Body of pancreas (tissue), 4 donors: ENCODE data around the gene TYW1.
"Not testable (repeated sequence)": the region's sequence is repeated elsewhere in the genome, so short reads cannot be mapped to it uniquely, and the experiment has no call there.

Experiments
- POLR2A ChIP-seq, 3 donors: fragments of 450-650 bp; IDR thresholded peaks; one replicate each; pipeline ENCODE4 v1.6.1; 2016; ENCODE audit warnings: antibody characterized with exemption in 3 of 3, mild to moderate bottlenecking in 2 of 3
- TF ChIP-seq, protein P1 (sequence below), 7 experiments: fragments of 450-650 bp in 4 of 7; fragments of 200-600 bp in 3 of 7; sonication (generic) in 3 of 7; IDR thresholded peaks; one replicate each; pipeline ENCODE4 v1.5.1; 2016 to 2019; ENCODE audit warnings: antibody characterized with exemption in 7 of 7

DNA sequence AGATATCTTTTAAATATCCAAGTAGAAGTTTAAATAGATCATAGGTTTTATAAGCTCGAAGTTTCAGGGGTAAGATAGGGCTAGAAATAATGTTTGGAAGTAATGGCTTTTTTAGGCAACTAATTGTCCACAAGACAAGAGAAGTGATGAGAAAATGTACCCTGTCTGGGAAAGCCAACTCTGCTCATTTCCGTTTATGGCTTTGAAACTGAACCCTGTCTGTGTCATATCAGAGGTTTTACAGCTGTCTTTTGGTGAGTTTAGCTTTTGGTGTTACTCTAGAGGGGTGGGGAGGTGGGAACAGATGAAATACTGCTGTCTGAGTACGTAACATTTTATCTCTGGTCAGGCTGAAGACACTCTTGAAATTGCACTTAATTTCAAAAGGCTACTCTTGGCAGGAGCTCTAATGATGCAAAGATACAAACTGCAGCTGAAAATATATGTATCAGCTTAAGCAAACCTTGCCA is 189.1 kb downstream of the TYW1 start:
- TF ChIP-seq, protein P1, sequence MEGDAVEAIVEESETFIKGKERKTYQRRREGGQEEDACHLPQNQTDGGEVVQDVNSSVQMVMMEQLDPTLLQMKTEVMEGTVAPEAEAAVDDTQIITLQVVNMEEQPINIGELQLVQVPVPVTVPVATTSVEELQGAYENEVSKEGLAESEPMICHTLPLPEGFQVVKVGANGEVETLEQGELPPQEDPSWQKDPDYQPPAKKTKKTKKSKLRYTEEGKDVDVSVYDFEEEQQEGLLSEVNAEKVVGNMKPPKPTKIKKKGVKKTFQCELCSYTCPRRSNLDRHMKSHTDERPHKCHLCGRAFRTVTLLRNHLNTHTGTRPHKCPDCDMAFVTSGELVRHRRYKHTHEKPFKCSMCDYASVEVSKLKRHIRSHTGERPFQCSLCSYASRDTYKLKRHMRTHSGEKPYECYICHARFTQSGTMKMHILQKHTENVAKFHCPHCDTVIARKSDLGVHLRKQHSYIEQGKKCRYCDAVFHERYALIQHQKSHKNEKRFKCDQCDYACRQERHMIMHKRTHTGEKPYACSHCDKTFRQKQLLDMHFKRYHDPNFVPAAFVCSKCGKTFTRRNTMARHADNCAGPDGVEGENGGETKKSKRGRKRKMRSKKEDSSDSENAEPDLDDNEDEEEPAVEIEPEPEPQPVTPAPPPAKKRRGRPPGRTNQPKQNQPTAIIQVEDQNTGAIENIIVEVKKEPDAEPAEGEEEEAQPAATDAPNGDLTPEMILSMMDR (IDR thresholded peaks at IDR 0.05) = not testable (repeated sequence)
- TF ChIP-seq POLR2A (IDR thresholded peaks at IDR 0.05) = not testable (repeated sequence)
